PC-9 (cell line): ENCODE results near the gene RPGRIP1L. TPM values are rescaled to one million over a fixed set of nuclear protein-coding genes. Genes with fewer than 3 reads are reported as not detected.

Experiments used
- BruUV-seq: library from RNA; stranded (reverse); fragments of 400-500 nt; replicated peaks from 2 replicates; lab custom pipeline; 2021; lab: Mats Ljungman, UMichigan
- CTCF ChIA-PET: fragments of 300-600 bp; sonication (Branson Sonifier 250); formaldehyde crosslinking; loops from one replicate; lab custom pipeline; 2022; ENCODE audit warnings: antibody characterized with exemption; lab: Charles Lee
- POLR2A ChIA-PET: fragments of 300-600 bp; sonication (Branson Sonifier 250); formaldehyde crosslinking; loops from one replicate; lab custom pipeline; 2022; ENCODE audit warnings: antibody characterized with exemption; ENCODE audit not compliant: unreplicated experiment; lab: Charles Lee
- DNase-seq, 2 experiments: peaks; one replicate each; pipeline versions ENCODE4 v3.0.0 to v3.0.0-alpha.2; 2015 to 2022; ENCODE audit warnings: mixed read lengths in 1 of 2
- H2AFZ ChIP-seq: fragments of 200-600 bp; sonication (generic); 2 replicates; pipeline ENCODE4 v1.8.1; 2017; ENCODE audit warnings: antibody characterized with exemption
- H3F3A ChIP-seq: fragments of 200-600 bp; sonication (generic); 2 replicates; pipeline ENCODE4 v1.8.1; 2017; ENCODE audit warnings: antibody characterized with exemption, mild to moderate bottlenecking, low read depth; ENCODE audit not compliant: insufficient read depth
- H3K27ac ChIP-seq: fragments of 200-600 bp; sonication (generic); 2 replicates; pipeline ENCODE4 v1.6.1; 2016; ENCODE audit warnings: mixed run types
- H3K27me3 ChIP-seq: fragments of 200-600 bp; sonication (generic); 2 replicates; pipeline ENCODE4 v1.6.1; 2016; ENCODE audit warnings: low read depth, mixed run types; ENCODE audit not compliant: insufficient read depth
- H3K36me3 ChIP-seq: fragments of 200-600 bp; sonication (generic); 2 replicates; pipeline ENCODE4 v1.6.1; 2016; ENCODE audit warnings: low read depth, mixed run types
- H3K4me1 ChIP-seq: fragments of 200-600 bp; sonication (generic); replicated peaks from 2 replicates; pipeline ENCODE4 v1.6.1; 2016; ENCODE audit warnings: mixed run types; ENCODE audit not compliant: insufficient read depth
- H3K4me2 ChIP-seq: fragments of 200-600 bp; sonication (generic); 2 replicates; pipeline ENCODE4 v1.6.1; 2017; ENCODE audit warnings: mixed run types
- H3K4me3 ChIP-seq: fragments of 200-600 bp; sonication (generic); 2 replicates; pipeline ENCODE4 v1.6.1; 2016; ENCODE audit warnings: mixed run types
- H3K79me2 ChIP-seq: fragments of 200-600 bp; sonication (generic); 2 replicates; pipeline ENCODE4 v1.6.1; 2017; ENCODE audit warnings: low read depth, mixed run types
- H3K9me2 ChIP-seq: fragments of 200-600 bp; sonication (generic); 2 replicates; pipeline ENCODE4 v1.8.1; 2017; ENCODE audit warnings: mild to moderate bottlenecking; ENCODE audit not compliant: insufficient read depth
- H3K9me3 ChIP-seq: fragments of 200-600 bp; sonication (generic); 2 replicates; pipeline ENCODE4 v1.8.1; 2016; ENCODE audit warnings: low read depth; ENCODE audit not compliant: insufficient read depth
- H4K20me1 ChIP-seq: fragments of 200-600 bp; sonication (generic); 2 replicates; pipeline ENCODE4 v1.8.1; 2017; ENCODE audit not compliant: insufficient read depth
- EZH2 ChIP-seq: fragments of 200-600 bp; sonication (generic); IDR thresholded peaks from 2 replicates; pipeline ENCODE4 v1.8.0; 2017; ENCODE audit warnings: antibody characterized with exemption, low read depth
- intact Hi-C: fragments of 100-400 bp; cut with micrococcal nuclease; formaldehyde crosslinking; loops from one replicate; pipeline ENCODE4 v1.10.0; 2022; ENCODE audit not compliant: unreplicated experiment
- total RNA-seq: library from RNA; stranded (reverse); gene quantifications from 2 replicates; pipeline ENCODE4 v1.2.3, GENCODE V29; 2021
- TF ChIP-seq, protein P1 (sequence below): fragments of 200-600 bp; sonication (generic); conservative IDR thresholded peaks from 2 replicates; pipeline ENCODE4 v1.6.1; 2017; ENCODE audit warnings: mixed run types, antibody characterized with exemption, mild to moderate bottlenecking, moderate library complexity

RPGRIP1L gene
- total RNA-seq, 1 experiment from 2014 or later: 14.0 TPM

DNA sequence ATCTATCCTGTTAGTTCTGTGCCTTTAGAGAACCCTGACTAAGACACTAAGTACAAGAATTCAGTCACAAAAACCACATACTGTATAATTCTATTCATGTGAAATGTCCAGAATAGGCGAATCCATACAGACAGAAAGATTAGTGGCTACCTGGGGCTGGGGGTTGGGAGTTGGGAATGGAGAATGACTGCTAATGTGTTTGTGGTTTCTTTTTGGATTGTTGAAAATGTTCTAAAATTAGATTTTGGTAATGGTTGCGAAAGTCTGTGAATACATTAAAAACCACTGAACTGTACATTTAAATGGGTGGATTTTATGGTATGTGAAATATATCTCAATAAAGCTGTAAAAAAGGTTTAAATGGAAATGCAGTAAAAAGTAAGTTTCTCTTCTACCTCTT lies 120.3 kb downstream of the RPGRIP1L start:
- Histone ChIP-seq H4K20me1 (no peaks in the 10 kb centered on the region), H3F3A (no peaks in the 10 kb centered on the region), H3K4me2 (no peak overlapping the region), H2AFZ (no peak overlapping the region), H3K79me2 (no peaks in the 10 kb centered on the region), H3K4me1 (no peaks in the 10 kb centered on the region), H3K36me3 (no peaks in the 10 kb centered on the region), H3K9me2 (no peaks in the 10 kb centered on the region), H3K4me3 (no peak overlapping the region), H3K9me3 (no peaks in the 10 kb centered on the region), H3K27me3 (no peaks in the 10 kb centered on the region), H3K27ac (no peak overlapping the region)
- ChIA-PET POLR2A (interaction anchor here (0.7 kb wide), 1 partner anchor 15 kb away, joined by 3 read pairs; no protein-coding TSS in a partner anchor), CTCF (no interaction called here)
- no peak for DNase-seq
- intact Hi-C loops: no loop called here
- no TSS peak for BruUV-seq
- TF ChIP-seq, protein P1, sequence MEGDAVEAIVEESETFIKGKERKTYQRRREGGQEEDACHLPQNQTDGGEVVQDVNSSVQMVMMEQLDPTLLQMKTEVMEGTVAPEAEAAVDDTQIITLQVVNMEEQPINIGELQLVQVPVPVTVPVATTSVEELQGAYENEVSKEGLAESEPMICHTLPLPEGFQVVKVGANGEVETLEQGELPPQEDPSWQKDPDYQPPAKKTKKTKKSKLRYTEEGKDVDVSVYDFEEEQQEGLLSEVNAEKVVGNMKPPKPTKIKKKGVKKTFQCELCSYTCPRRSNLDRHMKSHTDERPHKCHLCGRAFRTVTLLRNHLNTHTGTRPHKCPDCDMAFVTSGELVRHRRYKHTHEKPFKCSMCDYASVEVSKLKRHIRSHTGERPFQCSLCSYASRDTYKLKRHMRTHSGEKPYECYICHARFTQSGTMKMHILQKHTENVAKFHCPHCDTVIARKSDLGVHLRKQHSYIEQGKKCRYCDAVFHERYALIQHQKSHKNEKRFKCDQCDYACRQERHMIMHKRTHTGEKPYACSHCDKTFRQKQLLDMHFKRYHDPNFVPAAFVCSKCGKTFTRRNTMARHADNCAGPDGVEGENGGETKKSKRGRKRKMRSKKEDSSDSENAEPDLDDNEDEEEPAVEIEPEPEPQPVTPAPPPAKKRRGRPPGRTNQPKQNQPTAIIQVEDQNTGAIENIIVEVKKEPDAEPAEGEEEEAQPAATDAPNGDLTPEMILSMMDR: no peak
- no peak for TF ChIP-seq EZH2

DNA sequence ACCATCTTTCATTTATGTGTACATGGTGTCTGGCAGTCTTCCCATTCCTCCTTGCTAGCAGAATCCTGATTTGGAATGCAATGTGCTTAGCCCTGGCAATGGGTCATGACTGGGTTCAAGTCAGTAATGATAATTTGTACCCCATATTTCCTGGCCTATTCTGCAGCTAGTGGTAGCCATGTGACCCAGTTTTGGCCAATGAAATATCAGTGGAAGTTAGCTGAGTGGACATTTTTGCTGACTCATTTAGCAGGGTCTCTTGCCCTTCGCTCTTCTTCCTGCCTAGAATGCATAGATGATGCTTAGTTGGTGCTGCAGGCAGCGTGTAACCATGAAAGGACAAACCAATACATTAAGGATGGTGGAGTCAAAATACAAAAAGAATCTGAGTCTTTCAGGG lies 121.9 kb downstream of the RPGRIP1L start:
- Histone ChIP-seq H3K79me2 (no peaks in the 10 kb centered on the region), H3K4me1 (no peaks in the 10 kb centered on the region), H2AFZ (no peak overlapping the region), H3K4me3 (no peak overlapping the region), H3K9me2 (no peaks in the 10 kb centered on the region), H4K20me1 (no peaks in the 10 kb centered on the region), H3K9me3 (no peaks in the 10 kb centered on the region), H3K27me3 (no peaks in the 10 kb centered on the region), H3F3A (no peaks in the 10 kb centered on the region), H3K27ac (no peak overlapping the region), H3K4me2 (no peak overlapping the region), H3K36me3 (no peaks in the 10 kb centered on the region)
- CTCF ChIA-PET: no interaction called here
- no peak for DNase-seq
- intact Hi-C loops: no loop called here
- TF ChIP-seq, protein P1: no peak
- no peak for TF ChIP-seq EZH2
- POLR2A ChIA-PET: interaction anchor here (0.6 kb wide), 1 partner anchor 198 kb away, joined by 4 read pairs; no protein-coding TSS in a partner anchor
- no TSS peak for BruUV-seq

DNA sequence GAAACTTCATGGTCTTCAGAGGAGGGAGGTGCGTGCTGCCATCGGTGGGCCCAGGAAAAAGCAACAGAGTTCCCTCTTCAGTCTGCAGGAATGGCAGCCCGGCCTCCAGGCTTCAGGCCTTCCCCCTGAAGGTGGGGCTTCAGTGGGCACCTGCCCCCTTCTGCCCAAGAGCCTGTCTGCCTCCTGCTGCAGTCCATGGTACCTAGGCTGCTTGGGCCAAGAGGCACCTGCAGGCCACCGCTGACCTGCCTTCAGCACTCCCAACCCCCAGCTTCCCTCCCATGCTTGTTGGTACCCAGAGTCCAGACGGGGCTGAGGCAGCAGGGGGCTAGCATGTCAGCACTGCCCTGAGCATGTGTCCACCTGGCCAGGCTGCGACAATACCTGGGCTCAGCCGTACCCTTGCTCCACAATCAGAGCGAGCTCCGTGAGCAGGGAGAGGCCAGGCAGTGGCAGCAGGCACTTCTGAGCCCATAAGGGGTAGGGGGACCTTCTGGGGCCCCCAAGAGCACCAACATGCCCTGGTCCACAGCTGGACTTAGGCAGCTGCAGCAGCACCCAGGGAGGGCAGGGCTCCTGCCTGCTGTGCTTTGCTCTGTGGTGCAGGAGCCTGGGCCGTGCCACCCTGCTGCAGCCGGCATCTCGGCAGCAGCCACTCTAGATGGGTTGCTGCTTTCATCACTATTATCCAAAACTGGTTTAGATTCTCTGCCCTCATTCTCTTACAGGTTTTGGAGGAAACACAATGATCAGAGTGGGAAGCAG lies 123.4 kb downstream of the RPGRIP1L start:
- H3K4me1 ChIP-seq: no peaks in the 10 kb centered on the region
- no peak for TF ChIP-seq EZH2
- TF ChIP-seq, protein P1: no peak
- H3K79me2 ChIP-seq: no peaks in the 10 kb centered on the region
- no peaks in the 10 kb centered on the region for H3K9me3 ChIP-seq
- no TSS peak for BruUV-seq
- H3K27ac ChIP-seq: no peak overlapping the region
- H3F3A ChIP-seq: no peaks in the 10 kb centered on the region
- intact Hi-C loops: no loop called here
- ChIA-PET POLR2A (no interaction called here), CTCF (no interaction called here)
- DNase-seq: no peak
- H2AFZ ChIP-seq: no peak overlapping the region
- H3K4me3 ChIP-seq: no peak overlapping the region
- H3K27me3 ChIP-seq: no peaks in the 10 kb centered on the region
- no peaks in the 10 kb centered on the region for H3K9me2 ChIP-seq
- H3K4me2 ChIP-seq: no peak overlapping the region
- no peaks in the 10 kb centered on the region for H3K36me3 ChIP-seq
- H4K20me1 ChIP-seq: no peaks in the 10 kb centered on the region
